Breast epithelium (tissue), 3 donors: ENCODE measurements around the gene TP53BP1.

ENCODE experiments used
- POLR2A ChIP-seq: fragments of 450-650 bp; IDR thresholded peaks from one replicate; pipeline ENCODE4 v1.6.1; 2016; ENCODE audit warnings: antibody characterized with exemption, mild to moderate bottlenecking, moderate library complexity
- TF ChIP-seq, protein P1 (sequence below), 3 donors: fragments of 450-650 bp; IDR thresholded peaks; one replicate each; pipeline ENCODE4 v1.5.1; 2016 to 2017; ENCODE audit warnings: antibody characterized with exemption in 3 of 3, mild to moderate bottlenecking in 3 of 3, moderate library complexity in 3 of 3

DNA sequence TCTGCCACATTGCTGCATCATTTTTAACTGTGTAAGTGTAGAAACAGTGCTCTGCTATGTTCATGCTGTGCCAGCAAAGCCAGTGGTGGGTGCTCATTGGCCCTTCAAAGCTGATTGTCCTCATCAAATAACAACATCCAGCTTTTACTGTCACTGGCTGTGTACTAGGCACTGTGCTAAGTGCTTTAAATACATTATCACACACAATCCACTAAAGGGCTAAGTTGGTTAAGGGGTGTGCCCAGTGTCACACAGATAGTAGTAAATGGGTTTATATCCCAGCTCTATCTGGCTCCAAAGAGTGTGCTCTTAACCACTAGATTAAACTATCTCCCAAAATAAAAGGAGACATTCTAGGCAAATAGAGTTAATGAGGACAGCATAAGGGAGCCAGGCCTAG, 114.4 kb downstream of the TP53BP1 start:
- TF ChIP-seq POLR2A, result no peak
- TF ChIP-seq, protein P1, sequence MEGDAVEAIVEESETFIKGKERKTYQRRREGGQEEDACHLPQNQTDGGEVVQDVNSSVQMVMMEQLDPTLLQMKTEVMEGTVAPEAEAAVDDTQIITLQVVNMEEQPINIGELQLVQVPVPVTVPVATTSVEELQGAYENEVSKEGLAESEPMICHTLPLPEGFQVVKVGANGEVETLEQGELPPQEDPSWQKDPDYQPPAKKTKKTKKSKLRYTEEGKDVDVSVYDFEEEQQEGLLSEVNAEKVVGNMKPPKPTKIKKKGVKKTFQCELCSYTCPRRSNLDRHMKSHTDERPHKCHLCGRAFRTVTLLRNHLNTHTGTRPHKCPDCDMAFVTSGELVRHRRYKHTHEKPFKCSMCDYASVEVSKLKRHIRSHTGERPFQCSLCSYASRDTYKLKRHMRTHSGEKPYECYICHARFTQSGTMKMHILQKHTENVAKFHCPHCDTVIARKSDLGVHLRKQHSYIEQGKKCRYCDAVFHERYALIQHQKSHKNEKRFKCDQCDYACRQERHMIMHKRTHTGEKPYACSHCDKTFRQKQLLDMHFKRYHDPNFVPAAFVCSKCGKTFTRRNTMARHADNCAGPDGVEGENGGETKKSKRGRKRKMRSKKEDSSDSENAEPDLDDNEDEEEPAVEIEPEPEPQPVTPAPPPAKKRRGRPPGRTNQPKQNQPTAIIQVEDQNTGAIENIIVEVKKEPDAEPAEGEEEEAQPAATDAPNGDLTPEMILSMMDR (IDR thresholded peaks at IDR 0.05), result no peak
